ENCODE results near the gene SIRT2.

DNA sequence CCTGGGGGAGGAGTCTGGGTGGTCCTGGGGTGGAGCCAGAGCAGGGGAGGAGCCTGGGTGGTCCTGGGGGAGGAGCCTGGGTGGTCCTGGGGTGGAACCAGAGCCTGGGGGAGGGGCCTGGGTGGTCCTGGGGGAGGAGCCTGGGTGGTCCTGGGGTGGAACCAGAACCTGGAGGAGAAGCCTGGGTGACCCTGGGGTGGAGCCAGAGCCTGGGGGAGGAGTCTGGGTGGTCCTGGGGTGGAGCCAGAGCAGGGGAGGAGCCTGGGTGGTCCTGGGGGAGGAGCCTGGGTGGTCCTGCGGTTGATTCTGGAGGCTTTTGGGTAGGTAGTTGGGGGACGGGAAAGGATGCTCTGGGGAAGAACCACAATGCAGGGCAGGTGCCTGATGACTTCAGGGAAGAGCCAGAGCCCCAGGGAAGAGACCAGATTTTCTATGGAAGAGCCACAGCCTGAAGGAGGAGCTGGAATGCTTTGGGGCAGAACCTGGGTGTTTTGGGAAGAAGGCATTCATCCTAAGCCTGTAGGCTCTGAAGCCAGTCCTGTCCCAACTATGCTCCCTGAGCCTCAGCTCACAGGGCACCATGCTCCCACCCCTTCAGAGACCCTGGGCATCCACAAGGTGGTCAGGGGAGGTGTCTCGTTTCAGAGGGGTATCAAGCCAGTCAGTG is 46.3 kb upstream of the SIRT2 start:
- no peak for TF ChIP-seq FOXM1 (IDR thresholded peaks at IDR 0.05; ENCODE audit: borderline replicate concordance)
- no peak for TF ChIP-seq NFRKB (IDR thresholded peaks at IDR 0.05)
- no peak for TF ChIP-seq SUZ12 (IDR thresholded peaks at IDR 0.05)
- no peak for TF ChIP-seq LEF1 (IDR thresholded peaks at IDR 0.05; ENCODE audit: borderline replicate concordance)
- TF ChIP-seq ARNT (IDR thresholded peaks at IDR 0.05), result no peak
- no peak for TF ChIP-seq BHLHE40 (IDR thresholded peaks at IDR 0.05; ENCODE audit: borderline replicate concordance)

Data from HEK293T (cell line).